ENCODE measurements around the gene TENT4A.

TENT4A gene

DNA sequence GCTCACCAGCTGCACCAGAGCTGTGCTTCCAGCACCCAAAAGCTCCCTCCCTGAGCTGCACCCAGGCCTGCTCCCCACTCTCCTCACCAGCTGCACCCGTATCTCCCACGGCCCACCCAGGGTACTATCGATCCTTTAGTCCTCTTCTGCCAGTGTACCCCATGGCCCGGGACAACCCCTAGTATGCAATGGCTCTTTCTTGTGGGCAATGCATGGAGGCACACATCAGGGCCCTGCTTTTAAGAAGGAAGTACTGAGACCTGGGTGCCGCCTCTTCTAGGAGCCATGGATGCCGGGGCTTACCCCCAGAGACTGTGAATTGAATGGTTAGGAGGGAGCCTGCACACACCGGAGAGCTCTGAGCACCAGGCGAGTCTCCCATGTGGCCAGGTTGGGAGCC, 49.5 kb downstream of the TENT4A start:
- no peak overlapping the region for H3K4me3 ChIP-seq (ENCODE audit: low read depth, low read length)
- no peak for TF ChIP-seq CTCF (IDR thresholded peaks at IDR 0.05; ENCODE audit: insufficient read depth, low read depth, low read length, missing control alignments)
- DNase-seq (ENCODE audit: low read depth), result no peak

DNA sequence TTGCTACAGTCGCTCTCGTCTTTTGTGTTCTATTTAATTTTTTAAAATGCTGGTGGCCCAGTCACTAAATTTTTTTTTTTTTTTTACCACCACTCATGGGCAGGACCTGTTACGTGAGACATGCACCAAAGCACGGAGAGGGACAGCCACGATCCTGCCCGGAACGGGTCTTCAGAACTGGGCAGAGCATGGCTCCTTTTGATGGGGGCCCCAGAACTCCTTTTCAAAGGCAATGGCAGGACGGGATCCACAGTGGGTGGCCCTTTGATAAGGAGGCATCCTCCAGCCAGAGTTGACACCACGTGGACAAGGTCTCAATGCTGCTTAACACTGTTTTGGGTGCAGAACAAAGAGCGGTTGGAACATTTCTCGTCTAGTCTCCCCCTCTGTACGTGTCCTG, 50.0 kb downstream of the TENT4A start:
- TF ChIP-seq CTCF (IDR thresholded peaks at IDR 0.05; ENCODE audit: insufficient read depth, low read depth, low read length, missing control alignments), result no peak
- no peak overlapping the region for H3K4me3 ChIP-seq (ENCODE audit: low read depth, low read length)
- DNase-seq (ENCODE audit: low read depth), result no peak

DNA sequence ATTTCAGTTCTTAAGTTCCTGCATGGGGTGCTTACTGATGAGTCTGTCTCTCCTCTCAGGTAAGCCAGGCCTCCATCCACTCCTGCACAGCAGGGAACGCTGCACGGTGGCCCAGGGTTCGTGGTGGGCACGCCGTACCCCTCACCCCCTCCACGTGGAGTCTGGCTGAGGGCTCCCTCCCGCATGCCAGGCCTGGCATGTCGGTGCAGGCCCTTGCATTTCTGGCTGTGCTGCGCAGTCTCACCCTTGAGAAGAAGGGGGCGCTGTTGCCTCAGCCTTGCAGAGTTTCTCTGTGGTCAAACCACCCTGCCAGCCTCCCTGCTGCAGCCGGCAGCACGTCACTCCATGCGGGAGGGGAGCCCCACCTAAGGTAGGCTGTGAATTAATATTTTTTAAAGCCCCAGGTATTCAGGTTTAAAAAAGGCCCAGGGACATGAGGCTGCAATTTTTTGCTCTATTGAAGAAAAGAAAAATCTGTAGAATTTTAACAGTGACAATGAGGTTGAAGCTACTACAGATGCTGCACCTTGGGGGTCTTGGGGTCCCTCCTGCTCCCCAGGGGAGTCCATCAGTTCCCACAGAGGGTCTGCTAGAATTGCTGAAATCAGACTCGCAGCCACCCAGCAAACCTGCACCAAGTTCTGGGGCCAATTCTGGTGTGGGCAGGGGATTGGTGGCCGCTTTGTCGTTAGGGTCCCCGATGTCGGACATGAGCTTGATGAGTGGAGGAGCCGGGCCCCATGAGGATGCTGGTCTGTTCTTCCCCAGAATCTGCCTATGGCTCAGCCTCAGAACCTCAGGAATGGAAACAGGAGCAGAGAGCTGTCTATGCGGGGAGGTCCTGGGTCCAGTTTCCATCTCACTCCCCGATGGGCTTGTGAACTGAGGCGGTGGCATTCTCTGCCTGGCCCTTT, 52.6 kb downstream of the TENT4A start:
- no peak overlapping the region for H3K4me3 ChIP-seq (ENCODE audit: low read depth, low read length)
- peak; percentile 76 for TF ChIP-seq CTCF (IDR thresholded peaks at IDR 0.05; ENCODE audit: insufficient read depth, low read depth, low read length, missing control alignments)

DNA sequence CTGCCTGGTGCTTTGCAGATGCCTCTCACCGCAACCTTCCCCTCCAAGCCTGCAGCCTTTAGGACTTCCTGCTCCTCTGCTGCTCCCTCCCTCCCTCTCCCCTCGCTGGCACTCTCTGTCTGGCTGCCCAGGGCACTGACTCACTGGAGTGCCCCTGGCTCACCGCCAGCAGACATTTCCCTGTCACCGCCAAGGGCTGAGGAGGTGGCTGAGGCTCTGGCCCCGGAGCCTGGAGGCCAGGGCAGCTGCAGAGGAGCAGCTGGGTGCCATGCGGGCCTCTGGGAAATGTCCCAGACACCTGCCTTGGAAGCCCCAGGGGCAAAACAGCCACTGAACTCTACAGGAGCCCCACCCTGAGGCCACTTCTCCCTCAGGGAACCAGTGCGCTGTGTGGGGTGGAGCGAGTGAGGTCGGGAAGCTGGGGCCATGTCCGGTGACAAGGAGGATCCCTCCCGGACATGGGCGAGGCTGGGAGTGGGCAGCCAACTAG, 53.4 kb downstream of the TENT4A start:
- no peak overlapping the region for H3K4me3 ChIP-seq (ENCODE audit: low read depth, low read length)
- DNase-seq (ENCODE audit: low read depth), result peak; percentile 18
- no peak for TF ChIP-seq CTCF (IDR thresholded peaks at IDR 0.05; ENCODE audit: insufficient read depth, low read depth, low read length, missing control alignments)

More for the DNA sequence above, 52.6 kb downstream of the TENT4A start:
- peak; percentile 68 for DNase-seq (ENCODE audit: low read depth)

DNA sequence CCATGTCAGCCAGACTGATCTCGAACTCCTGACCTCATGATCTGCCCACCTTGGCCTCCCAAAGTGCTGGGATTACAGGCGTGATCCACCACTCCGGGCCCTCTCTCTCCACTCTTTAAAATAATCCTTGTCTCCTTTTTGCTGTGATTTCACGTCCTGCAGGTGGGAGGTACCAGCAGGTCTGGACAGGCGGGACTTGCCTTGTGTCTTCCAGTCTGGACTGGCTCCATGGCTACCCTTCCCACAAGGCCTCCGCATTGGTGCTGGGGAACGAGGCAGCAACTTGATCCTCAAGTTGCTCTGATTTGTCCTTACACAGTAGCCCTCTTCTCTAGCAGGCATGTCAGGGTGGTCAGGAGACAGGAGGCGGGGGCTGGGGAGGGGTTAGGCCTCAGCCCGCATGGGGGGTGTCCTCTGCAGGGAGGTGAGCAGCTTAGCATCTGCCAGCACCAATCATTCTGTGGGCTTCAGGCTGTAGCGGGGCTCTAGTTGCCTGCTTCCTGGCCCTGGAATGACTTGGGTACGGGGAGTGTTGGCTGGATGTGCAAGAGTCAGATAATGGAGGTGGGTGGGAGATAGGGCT, 54.3 kb downstream of the TENT4A start:
- no peak overlapping the region for H3K4me3 ChIP-seq (ENCODE audit: low read depth, low read length)
- TF ChIP-seq CTCF (IDR thresholded peaks at IDR 0.05; ENCODE audit: insufficient read depth, low read depth, low read length, missing control alignments), result no peak
- DNase-seq (ENCODE audit: low read depth), result no peak

GRCh38 chr5:6768590-6769230, 55.5 kb downstream of the TENT4A start:
- no peak overlapping the region for H3K4me3 ChIP-seq (ENCODE audit: low read depth, low read length)
- DNase-seq (ENCODE audit: low read depth), result no peak
- TF ChIP-seq CTCF (IDR thresholded peaks at IDR 0.05; ENCODE audit: insufficient read depth, low read depth, low read length, missing control alignments), result no peak

Data from GM12865 (cell line).